ENCODE measurements around the gene SCARB1. TPM values are rescaled to one million over a fixed set of nuclear protein-coding genes. Genes with fewer than 3 reads are reported as not detected.

The SCARB1 gene
- total RNA-seq, 1 donor from 2014 or later, result 11.1 TPM

DNA sequence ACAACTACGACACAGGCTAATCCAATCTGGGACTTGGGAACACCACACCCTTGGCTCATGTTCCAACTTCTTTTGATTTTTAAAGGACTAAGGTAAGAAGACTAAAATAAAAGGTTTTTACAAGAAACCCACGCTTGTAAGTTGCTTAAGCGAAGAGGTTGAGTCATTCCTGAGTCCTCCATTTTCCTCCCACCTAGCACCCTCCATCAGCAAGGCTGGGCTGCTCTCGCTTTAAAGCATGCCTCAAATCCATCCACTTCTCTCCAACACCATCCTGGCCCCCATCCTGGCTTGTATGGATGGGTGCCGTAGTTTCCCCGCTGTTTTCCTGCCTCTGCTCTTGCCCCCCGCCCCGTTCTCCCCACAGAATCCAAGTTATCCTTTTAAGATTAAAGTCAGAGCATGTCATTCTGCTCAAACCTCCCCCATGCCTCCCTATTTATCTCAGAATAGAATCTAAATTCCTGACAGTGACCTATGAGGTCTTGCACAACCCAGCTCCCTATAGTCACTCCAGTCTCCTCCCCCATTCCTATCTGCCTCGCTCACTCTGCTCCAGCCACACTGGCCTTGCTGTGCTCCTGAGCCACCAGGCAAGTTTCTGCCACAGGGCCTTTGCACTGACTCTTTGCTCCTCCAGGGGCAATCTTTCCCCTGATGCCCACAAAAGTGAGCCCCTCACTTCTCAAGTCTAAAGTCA lies 34.5 kb downstream of the SCARB1 start:
- no peaks in the 10 kb centered on the region for H3K36me3 ChIP-seq
- no peak for DNase-seq
- no peak overlapping the region for H3K4me3 ChIP-seq
- TF ChIP-seq, protein P1, sequence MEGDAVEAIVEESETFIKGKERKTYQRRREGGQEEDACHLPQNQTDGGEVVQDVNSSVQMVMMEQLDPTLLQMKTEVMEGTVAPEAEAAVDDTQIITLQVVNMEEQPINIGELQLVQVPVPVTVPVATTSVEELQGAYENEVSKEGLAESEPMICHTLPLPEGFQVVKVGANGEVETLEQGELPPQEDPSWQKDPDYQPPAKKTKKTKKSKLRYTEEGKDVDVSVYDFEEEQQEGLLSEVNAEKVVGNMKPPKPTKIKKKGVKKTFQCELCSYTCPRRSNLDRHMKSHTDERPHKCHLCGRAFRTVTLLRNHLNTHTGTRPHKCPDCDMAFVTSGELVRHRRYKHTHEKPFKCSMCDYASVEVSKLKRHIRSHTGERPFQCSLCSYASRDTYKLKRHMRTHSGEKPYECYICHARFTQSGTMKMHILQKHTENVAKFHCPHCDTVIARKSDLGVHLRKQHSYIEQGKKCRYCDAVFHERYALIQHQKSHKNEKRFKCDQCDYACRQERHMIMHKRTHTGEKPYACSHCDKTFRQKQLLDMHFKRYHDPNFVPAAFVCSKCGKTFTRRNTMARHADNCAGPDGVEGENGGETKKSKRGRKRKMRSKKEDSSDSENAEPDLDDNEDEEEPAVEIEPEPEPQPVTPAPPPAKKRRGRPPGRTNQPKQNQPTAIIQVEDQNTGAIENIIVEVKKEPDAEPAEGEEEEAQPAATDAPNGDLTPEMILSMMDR (IDR thresholded peaks at IDR 0.05; ENCODE audit: borderline replicate concordance), result no peak
- peaks cover 21% of the 10 kb centered on the region for H3K4me1 ChIP-seq
- H3K27ac ChIP-seq (replicated peaks), result no peak overlapping the region
- H3K9me3 ChIP-seq (replicated peaks), result peaks cover 5% of the 10 kb centered on the region
- intact Hi-C loops (cut with micrococcal nuclease), result no loop called here
- H3K27me3 ChIP-seq (ENCODE audit: low read depth), result no peaks in the 10 kb centered on the region

- H3K9me3 ChIP-seq (replicated peaks), result peaks cover 5% of the 10 kb centered on the region
- TF ChIP-seq, protein P1 (IDR thresholded peaks at IDR 0.05; ENCODE audit: borderline replicate concordance), result no peak
- no peak overlapping the region for H3K4me3 ChIP-seq
- peaks cover 14% of the 10 kb centered on the region for H3K4me1 ChIP-seq
- no peak for DNase-seq
- intact Hi-C loops (cut with micrococcal nuclease), result no loop called here
- H3K36me3 ChIP-seq, result no peaks in the 10 kb centered on the region
- no peaks in the 10 kb centered on the region for H3K27me3 ChIP-seq (ENCODE audit: low read depth)
- no peak overlapping the region for H3K27ac ChIP-seq (replicated peaks)
Observed at GRCh38 chr12:124828264-124829007, 35.2 kb downstream of the SCARB1 start.

- Histone ChIP-seq H3K4me1 (peaks cover 6% of the 10 kb centered on the region), H3K9me3 (replicated peaks) (peaks cover 5% of the 10 kb centered on the region), H3K27me3 (ENCODE audit: low read depth) (no peaks in the 10 kb centered on the region), H3K36me3 (no peaks in the 10 kb centered on the region), H3K27ac (replicated peaks) (no peak overlapping the region), H3K4me3 (no peak overlapping the region)
- intact Hi-C loops (cut with micrococcal nuclease), result no loop called here
- TF ChIP-seq, protein P1 (IDR thresholded peaks at IDR 0.05; ENCODE audit: borderline replicate concordance), result no peak
- DNase-seq, result no peak
Observed at GRCh38 chr12:124827588-124828184, 36.0 kb downstream of the SCARB1 start.

- peaks cover 3% of the 10 kb centered on the region for H3K4me1 ChIP-seq
- no peaks in the 10 kb centered on the region for H3K27me3 ChIP-seq (ENCODE audit: low read depth)
- H3K4me3 ChIP-seq, result no peak overlapping the region
- TF ChIP-seq, protein P1 (IDR thresholded peaks at IDR 0.05; ENCODE audit: borderline replicate concordance), result no peak
- no peak for DNase-seq
- no peak overlapping the region for H3K27ac ChIP-seq (replicated peaks)
- intact Hi-C loops (cut with micrococcal nuclease), result no loop called here
- no peaks in the 10 kb centered on the region for H3K36me3 ChIP-seq
- H3K9me3 ChIP-seq (replicated peaks), result no peaks in the 10 kb centered on the region
Observed at GRCh38 chr12:124824195-124824594, 39.5 kb downstream of the SCARB1 start.

DNA sequence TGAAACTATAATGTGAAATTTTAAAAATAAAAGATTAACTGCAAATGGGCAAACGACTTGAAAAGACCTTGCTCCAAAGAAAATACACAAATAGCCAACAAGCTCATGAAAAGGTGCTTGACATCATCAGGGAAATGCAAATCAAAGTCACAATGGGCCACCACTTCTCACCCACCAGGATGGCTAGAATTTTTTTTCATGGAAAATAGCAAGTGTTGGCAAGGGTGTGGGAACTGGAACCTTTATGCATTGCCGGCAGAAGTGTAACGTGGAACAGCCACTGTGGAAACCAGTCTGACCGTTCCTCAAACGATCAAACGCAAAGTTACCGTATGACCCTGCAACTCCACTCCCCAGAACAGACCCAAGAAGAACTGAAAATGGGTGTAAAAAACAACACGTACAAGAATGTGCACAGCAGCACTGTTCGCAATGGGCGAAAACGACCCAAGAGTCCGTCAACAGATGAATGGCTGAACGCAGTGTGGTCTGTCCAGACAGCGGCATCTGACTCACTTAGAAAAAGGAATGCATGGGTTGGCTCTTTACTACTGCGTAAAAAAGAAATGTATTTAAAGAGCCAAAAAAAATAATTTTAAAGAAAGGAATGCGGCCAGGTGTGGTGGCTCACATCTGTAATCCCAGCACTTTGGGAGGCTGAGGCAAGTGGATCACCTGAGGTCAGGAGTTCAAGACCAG lies 40.2 kb downstream of the SCARB1 start:
- no peaks in the 10 kb centered on the region for H3K36me3 ChIP-seq
- TF ChIP-seq, protein P1 (IDR thresholded peaks at IDR 0.05; ENCODE audit: borderline replicate concordance), result no peak
- H3K9me3 ChIP-seq (replicated peaks), result no peaks in the 10 kb centered on the region
- H3K4me1 ChIP-seq, result peaks cover 2% of the 10 kb centered on the region
- no peak overlapping the region for H3K27ac ChIP-seq (replicated peaks)
- no peak for DNase-seq
- intact Hi-C loops (cut with micrococcal nuclease), result no loop called here
- H3K27me3 ChIP-seq (ENCODE audit: low read depth), result no peaks in the 10 kb centered on the region
- H3K4me3 ChIP-seq, result no peak overlapping the region
